HFF-Myc (cell line): ENCODE measurements around the gene ABLIM3.

ENCODE experiments used
- DNase-seq: peaks from one replicate; pipeline ENCODE4 v3.0.0-alpha.2; 2011; ENCODE audit warnings: low read depth; ENCODE audit errors: extremely low read depth
- H3K4me3 ChIP-seq: replicated peaks from 2 replicates; pipeline ENCODE4 v1.5.1; 2011; ENCODE audit warnings: low read depth, mild to moderate bottlenecking, control low read depth, low read length
- TF ChIP-seq, protein P1 (sequence below): IDR thresholded peaks from 2 replicates; pipeline ENCODE4 v1.5.1; 2012; ENCODE audit warnings: mild to moderate bottlenecking, low read depth, low read length, control low read depth; ENCODE audit errors: missing control alignments

ABLIM3 gene

DNA sequence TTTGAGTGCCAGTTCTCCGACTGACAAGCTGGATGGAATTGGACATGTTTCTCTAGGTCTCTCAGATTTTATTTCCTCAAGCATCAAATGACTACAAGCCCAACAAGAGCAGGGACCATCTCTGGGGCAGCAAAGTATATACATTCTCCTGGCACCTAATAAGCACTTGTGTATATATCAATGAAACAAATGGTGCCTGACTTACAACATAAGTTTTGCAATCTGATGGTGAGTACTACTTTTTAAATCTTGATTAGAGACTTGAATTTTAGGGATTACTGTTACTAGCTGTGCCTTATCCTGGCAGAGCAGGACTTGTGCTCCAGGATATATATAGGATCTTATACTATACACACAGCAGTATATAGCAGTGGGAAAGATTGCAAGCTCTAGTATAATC is 8.8 kb upstream of the ABLIM3 start:
- no peak for DNase-seq
- no peak overlapping the region for H3K4me3 ChIP-seq
- TF ChIP-seq, protein P1, sequence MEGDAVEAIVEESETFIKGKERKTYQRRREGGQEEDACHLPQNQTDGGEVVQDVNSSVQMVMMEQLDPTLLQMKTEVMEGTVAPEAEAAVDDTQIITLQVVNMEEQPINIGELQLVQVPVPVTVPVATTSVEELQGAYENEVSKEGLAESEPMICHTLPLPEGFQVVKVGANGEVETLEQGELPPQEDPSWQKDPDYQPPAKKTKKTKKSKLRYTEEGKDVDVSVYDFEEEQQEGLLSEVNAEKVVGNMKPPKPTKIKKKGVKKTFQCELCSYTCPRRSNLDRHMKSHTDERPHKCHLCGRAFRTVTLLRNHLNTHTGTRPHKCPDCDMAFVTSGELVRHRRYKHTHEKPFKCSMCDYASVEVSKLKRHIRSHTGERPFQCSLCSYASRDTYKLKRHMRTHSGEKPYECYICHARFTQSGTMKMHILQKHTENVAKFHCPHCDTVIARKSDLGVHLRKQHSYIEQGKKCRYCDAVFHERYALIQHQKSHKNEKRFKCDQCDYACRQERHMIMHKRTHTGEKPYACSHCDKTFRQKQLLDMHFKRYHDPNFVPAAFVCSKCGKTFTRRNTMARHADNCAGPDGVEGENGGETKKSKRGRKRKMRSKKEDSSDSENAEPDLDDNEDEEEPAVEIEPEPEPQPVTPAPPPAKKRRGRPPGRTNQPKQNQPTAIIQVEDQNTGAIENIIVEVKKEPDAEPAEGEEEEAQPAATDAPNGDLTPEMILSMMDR = no peak

- peak; percentile 72 for DNase-seq
These were observed 7.2 kb upstream of the ABLIM3 start for GRCh38 chr5:149133795-149134777.

DNA sequence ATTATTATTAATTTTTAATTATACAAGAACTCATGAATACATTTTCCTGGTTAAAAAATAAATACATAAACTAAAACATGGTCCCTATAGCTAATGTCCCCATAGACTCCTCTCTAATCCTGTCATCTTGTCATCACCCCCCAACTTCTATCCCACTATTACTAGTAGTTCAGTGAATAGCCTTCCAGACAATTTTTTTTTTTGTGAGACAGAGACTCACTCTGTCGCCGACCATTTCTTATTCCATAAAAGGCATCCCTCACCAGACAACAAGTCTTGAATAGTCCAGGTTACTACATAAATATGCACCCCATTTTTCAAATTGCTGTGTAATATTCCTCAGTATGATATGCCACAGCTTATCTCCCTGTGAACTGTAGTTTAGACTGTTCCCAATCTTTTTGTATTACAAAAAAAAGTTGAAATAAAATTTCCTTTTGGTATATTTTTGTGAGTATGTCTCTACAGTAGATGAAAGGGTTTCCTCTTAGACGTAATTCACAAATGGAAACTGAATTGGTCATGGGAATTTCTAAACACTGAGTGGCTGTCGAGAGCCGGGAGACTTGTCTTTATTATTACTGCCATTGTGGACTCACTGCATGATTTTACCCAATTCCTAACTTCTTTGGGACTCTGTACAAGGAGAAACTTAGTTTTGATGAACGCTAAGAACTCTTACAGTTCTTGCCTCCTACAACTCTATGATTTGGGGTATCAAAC is 6.4 kb upstream of the ABLIM3 start:
- DNase-seq = no peak
- TF ChIP-seq, protein P1 = no peak
- H3K4me3 ChIP-seq = no peak overlapping the region

More at GRCh38 chr5:149133795-149134777, 7.2 kb upstream of the ABLIM3 start:
- TF ChIP-seq, protein P1 = no peak
- H3K4me3 ChIP-seq = no peak overlapping the region

GRCh38 chr5:149135536-149136201 is 5.6 kb upstream of the ABLIM3 start:
- TF ChIP-seq, protein P1 = no peak
- no peak overlapping the region for H3K4me3 ChIP-seq
- no peak for DNase-seq

DNA sequence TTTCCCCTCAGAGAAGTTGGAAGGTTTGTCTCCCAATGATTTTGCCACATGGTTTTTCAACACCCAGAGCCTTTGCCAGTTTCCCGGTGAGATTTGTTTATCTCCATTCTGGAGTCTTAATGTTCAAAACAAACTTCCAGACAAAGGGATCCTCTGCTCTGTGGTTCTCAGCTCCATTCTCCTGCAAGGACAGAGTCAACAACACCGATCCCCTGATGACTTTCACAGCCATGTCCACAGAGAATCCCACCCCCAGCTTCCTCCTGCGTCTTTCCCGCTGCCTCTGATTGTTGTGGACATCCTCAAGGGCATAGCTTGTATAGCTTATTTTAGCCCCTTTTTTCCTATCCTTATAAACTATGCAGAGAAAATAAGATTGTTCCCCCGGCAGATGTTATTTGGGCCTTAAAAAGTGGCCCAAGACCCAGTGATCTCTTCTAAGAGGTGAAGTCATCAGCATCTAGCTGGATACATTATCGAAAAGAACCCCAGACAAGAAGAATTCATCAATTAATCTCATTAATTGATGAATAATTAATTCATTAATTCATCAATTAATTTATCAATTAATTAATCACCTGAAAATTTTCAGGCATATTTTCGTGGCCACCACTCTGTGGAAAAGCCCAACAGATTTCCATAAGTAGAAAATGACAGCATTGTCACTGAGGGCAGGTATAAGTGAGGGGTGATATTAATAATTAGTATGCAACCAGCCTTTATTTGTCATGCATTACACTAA is 2.9 kb upstream of the ABLIM3 start:
- no peak for DNase-seq
- TF ChIP-seq, protein P1 = no peak

More for the DNA sequence above, 2.9 kb upstream of the ABLIM3 start:
- H3K4me3 ChIP-seq = no peak overlapping the region
